ENCODE measurements around the gene SPOCK2. TPM values are rescaled to one million over a fixed set of nuclear protein-coding genes. Genes with fewer than 3 reads are reported as not detected.

The SPOCK2 gene
- total and polyA plus RNA-seq, 2 donors (not counting 1 experiment from before 2014, with no cell fraction given), result 39.1 to 139 TPM

DNA sequence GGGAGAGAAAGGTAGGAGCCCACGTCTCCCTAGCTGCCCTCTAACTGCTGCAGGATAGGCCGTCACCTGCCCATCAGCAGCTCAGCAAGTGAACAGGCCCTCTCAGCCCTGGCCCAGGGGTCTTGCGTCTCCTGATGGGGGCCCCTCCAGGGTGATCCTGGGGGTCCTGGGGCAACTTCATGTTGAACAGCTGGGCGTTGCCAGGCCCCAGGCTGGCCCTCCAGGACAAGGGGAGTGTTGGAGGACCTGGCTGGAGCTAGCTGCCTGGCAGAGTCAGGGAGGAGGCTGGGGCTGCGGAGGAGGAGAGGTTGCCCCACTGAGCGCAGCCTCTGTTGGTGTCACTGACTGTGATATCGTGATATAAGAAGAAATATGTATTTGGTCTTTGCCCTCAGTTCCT is 34.7 kb downstream of the SPOCK2 start:
- Mint-ChIP-seq H3K4me1 (peaks cover 5% of the 10 kb centered on the region), H3K27me3 (no peaks in the 10 kb centered on the region), H3K4me3 (no peak overlapping the region), H3K27ac (no peak overlapping the region), H3K9me3 (ENCODE audit: insufficient read depth) (no peaks in the 10 kb centered on the region)
- TF ChIP-seq, protein P1, sequence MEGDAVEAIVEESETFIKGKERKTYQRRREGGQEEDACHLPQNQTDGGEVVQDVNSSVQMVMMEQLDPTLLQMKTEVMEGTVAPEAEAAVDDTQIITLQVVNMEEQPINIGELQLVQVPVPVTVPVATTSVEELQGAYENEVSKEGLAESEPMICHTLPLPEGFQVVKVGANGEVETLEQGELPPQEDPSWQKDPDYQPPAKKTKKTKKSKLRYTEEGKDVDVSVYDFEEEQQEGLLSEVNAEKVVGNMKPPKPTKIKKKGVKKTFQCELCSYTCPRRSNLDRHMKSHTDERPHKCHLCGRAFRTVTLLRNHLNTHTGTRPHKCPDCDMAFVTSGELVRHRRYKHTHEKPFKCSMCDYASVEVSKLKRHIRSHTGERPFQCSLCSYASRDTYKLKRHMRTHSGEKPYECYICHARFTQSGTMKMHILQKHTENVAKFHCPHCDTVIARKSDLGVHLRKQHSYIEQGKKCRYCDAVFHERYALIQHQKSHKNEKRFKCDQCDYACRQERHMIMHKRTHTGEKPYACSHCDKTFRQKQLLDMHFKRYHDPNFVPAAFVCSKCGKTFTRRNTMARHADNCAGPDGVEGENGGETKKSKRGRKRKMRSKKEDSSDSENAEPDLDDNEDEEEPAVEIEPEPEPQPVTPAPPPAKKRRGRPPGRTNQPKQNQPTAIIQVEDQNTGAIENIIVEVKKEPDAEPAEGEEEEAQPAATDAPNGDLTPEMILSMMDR (IDR thresholded peaks at IDR 0.05), result no peak
- no peak for TF ChIP-seq EZH2 (IDR thresholded peaks at IDR 0.05; ENCODE audit: borderline replicate concordance, insufficient read depth, low read depth, low read length, poor library complexity, severe bottlenecking)
- H3K79me2 ChIP-seq (ENCODE audit: control insufficient read depth, insufficient read depth, low read length), result no peaks in the 10 kb centered on the region
- ChIA-PET POLR2A (interaction anchor here (0.6 kb wide), 1 partner anchor 34 kb away, joined by 8 read pairs; the partner anchor contains the start of gene SPOCK2), CTCF (interaction anchor here (0.7 to 1.6 kb wide), 2 partner anchors 157 to 284 kb away, joined by 3 to 5 read pairs; no protein-coding TSS in a partner anchor)
- intact Hi-C loops (cut with micrococcal nuclease), result no loop called here
- DNase-seq (no peak), ATAC-seq (ENCODE audit: low read depth) (no peak)
- 91% methylated on average over 7 of the region's 7 CpGs for WGBS (ENCODE audit: insufficient coverage)
- no peak overlapping the region for H3K9ac ChIP-seq (ENCODE audit: low read length)
- H3K4me1 ChIP-seq (ENCODE audit: control insufficient read depth in 2 of 2, insufficient read depth in 2 of 2, low read length in 2 of 2), result peaks cover 0 to 11% of the 10 kb centered on the region in 2 donors
- no peak overlapping the region for H3K4me3 ChIP-seq (ENCODE audit: control extremely low read depth in 1 of 5, extremely low read depth in 1 of 5, insufficient read depth in 1 of 5, low read depth in 2 of 5, low read length in 4 of 5)
- H2AFZ ChIP-seq (ENCODE audit: insufficient read depth, low read depth, low read length, poor library complexity, severe bottlenecking), result no peak overlapping the region
- H3K9me3 ChIP-seq (ENCODE audit: control extremely low read depth in 1 of 3, control insufficient read depth in 2 of 3, insufficient read depth in 1 of 3, low read length in 2 of 3), result peaks cover 0 to 7% (median 3%) of the 10 kb centered on the region in 3 donors
- no peak overlapping the region for H3K27ac ChIP-seq (ENCODE audit: low read length in 2 of 2)
- H3K36me3 ChIP-seq (replicated peaks in 1 of 2; ENCODE audit: control extremely low read depth in 1 of 2, control insufficient read depth in 1 of 2, extremely low read depth in 1 of 2, insufficient read depth in 2 of 2, low read length in 1 of 2), result no peaks in the 10 kb centered on the region
- H3K4me2 ChIP-seq (replicated peaks; ENCODE audit: low read depth, low read length, poor library complexity, severe bottlenecking), result no peak overlapping the region
- no peaks in the 10 kb centered on the region for H3K27me3 ChIP-seq (replicated peaks in 1 of 4; ENCODE audit: control extremely low read depth in 1 of 4, control insufficient read depth in 3 of 4, insufficient read depth in 4 of 4, low read length in 3 of 4)
- H4K20me1 ChIP-seq (ENCODE audit: control insufficient read depth, insufficient read depth, low read length, poor library complexity, severe bottlenecking), result no peaks in the 10 kb centered on the region

DNA sequence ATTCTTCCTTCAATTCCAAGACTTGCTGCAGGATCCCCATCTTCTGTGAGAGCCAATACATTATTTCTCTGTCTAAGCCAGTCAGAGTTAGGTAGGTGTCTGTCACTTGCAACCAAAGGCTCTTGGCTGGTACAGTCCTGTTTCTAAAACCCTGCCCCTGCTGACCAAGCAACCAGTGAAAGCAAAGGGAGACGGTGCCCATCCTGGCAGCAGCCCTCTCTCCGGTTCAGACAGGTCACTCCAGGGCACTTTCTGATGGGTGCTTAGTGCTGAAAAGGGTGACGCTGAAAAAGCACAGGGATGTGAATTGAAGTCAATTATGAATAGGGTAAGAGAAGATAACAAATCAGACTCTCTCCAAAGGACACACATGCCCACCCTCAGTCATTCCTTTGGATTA is 37.5 kb downstream of the SPOCK2 start:
- Mint-ChIP-seq H3K27ac (no peak overlapping the region), H3K9me3 (ENCODE audit: insufficient read depth) (no peaks in the 10 kb centered on the region), H3K27me3 (no peaks in the 10 kb centered on the region), H3K4me3 (no peak overlapping the region), H3K4me1 (peaks cover 5% of the 10 kb centered on the region)
- Histone ChIP-seq H3K9ac (ENCODE audit: low read length) (no peak overlapping the region), H3K27me3 (replicated peaks in 1 of 4; ENCODE audit: control extremely low read depth in 1 of 4, control insufficient read depth in 3 of 4, insufficient read depth in 4 of 4, low read length in 3 of 4) (no peaks in the 10 kb centered on the region), H3K79me2 (ENCODE audit: control insufficient read depth, insufficient read depth, low read length) (no peaks in the 10 kb centered on the region), H4K20me1 (ENCODE audit: control insufficient read depth, insufficient read depth, low read length, poor library complexity, severe bottlenecking) (no peaks in the 10 kb centered on the region), H2AFZ (ENCODE audit: insufficient read depth, low read depth, low read length, poor library complexity, severe bottlenecking) (no peak overlapping the region), H3K4me3 (ENCODE audit: control extremely low read depth in 1 of 5, extremely low read depth in 1 of 5, insufficient read depth in 1 of 5, low read depth in 2 of 5, low read length in 4 of 5) (no peak overlapping the region), H3K4me2 (replicated peaks; ENCODE audit: low read depth, low read length, poor library complexity, severe bottlenecking) (no peak overlapping the region), H3K9me3 (ENCODE audit: control extremely low read depth in 1 of 3, control insufficient read depth in 2 of 3, insufficient read depth in 1 of 3, low read length in 2 of 3) (peaks cover 0 to 9% (median 3%) of the 10 kb centered on the region in 3 donors), H3K27ac (ENCODE audit: low read length in 2 of 2) (no peak overlapping the region), H3K4me1 (ENCODE audit: control insufficient read depth in 2 of 2, insufficient read depth in 2 of 2, low read length in 2 of 2) (peaks cover 0 to 11% of the 10 kb centered on the region in 2 donors), H3K36me3 (replicated peaks in 1 of 2; ENCODE audit: control extremely low read depth in 1 of 2, control insufficient read depth in 1 of 2, extremely low read depth in 1 of 2, insufficient read depth in 2 of 2, low read length in 1 of 2) (no peaks in the 10 kb centered on the region)
- intact Hi-C loops (cut with micrococcal nuclease), result no loop called here
- CTCF ChIA-PET, result interaction anchor here (3.3 to 5.4 kb wide), 4 partner anchors 9 to 291 kb away, joined by 26 to 58 read pairs (median 56); no protein-coding TSS in a partner anchor
- ATAC-seq (ENCODE audit: low read depth) (no peak), DNase-seq (no peak)
- no peak for TF ChIP-seq EZH2 (IDR thresholded peaks at IDR 0.05; ENCODE audit: borderline replicate concordance, insufficient read depth, low read depth, low read length, poor library complexity, severe bottlenecking)
- WGBS (ENCODE audit: insufficient coverage), result no CpG with 5 or more reads among the region's 3 CpGs
- POLR2A ChIA-PET, result no interaction called here

Measured in B cell (primary cell).